Measurements from ENCODE around the gene STAG1.
A peak's percentile ranks its signal among the peaks of the same experiment; 100 is the strongest.

The STAG1 gene

GRCh38 chr3:136503056-136503455 is 249.1 kb downstream of the STAG1 start:
- DNase-seq (ENCODE audit: low read depth), result no peak

- no peak for DNase-seq (ENCODE audit: low read depth)
Measured at GRCh38 chr3:136498919-136499447, 253.2 kb downstream of the STAG1 start.

- DNase-seq (ENCODE audit: low read depth), result peak; percentile 33
Measured at GRCh38 chr3:136495213-136495612, 257.0 kb downstream of the STAG1 start.

GRCh38 chr3:136490646-136491405 is 261.4 kb downstream of the STAG1 start:
- DNase-seq (ENCODE audit: low read depth), result no peak

GRCh38 chr3:136485777-136486176 is 266.4 kb downstream of the STAG1 start:
- DNase-seq (ENCODE audit: low read depth), result no peak

GRCh38 chr3:136476280-136476679 is 275.9 kb downstream of the STAG1 start:
- no peak for DNase-seq (ENCODE audit: low read depth)

GRCh38 chr3:136474876-136475275 is 277.3 kb downstream of the STAG1 start:
- DNase-seq (ENCODE audit: low read depth), result peak; percentile 45

- DNase-seq (ENCODE audit: low read depth), result peak; percentile 89
Measured at GRCh38 chr3:136473716-136474326, 278.4 kb downstream of the STAG1 start.

- DNase-seq (ENCODE audit: low read depth), result peak; percentile 84
Measured at GRCh38 chr3:136465296-136465695, 286.9 kb downstream of the STAG1 start.

GRCh38 chr3:136464502-136464901 is 287.7 kb downstream of the STAG1 start:
- peak; percentile 84 for DNase-seq (ENCODE audit: low read depth)

- no peak for DNase-seq (ENCODE audit: low read depth)
Measured at GRCh38 chr3:136463170-136463569, 289.0 kb downstream of the STAG1 start.

GRCh38 chr3:136457793-136458192 is 294.4 kb downstream of the STAG1 start:
- DNase-seq (ENCODE audit: low read depth), result no peak

GRCh38 chr3:136456196-136456595 is 296.0 kb downstream of the STAG1 start:
- DNase-seq (ENCODE audit: low read depth), result no peak

GRCh38 chr3:136444581-136444980 is 307.6 kb downstream of the STAG1 start:
- peak; percentile 43 for DNase-seq (ENCODE audit: low read depth)

GRCh38 chr3:136437043-136437442 is 315.1 kb downstream of the STAG1 start:
- no peak for DNase-seq (ENCODE audit: low read depth)

- no peak for DNase-seq (ENCODE audit: low read depth)
Measured at GRCh38 chr3:136434429-136434828, 317.7 kb downstream of the STAG1 start.

- no peak for DNase-seq (ENCODE audit: low read depth)
Measured at GRCh38 chr3:136432685-136433084, 319.5 kb downstream of the STAG1 start.

GRCh38 chr3:136428167-136428566 is 324.0 kb downstream of the STAG1 start:
- DNase-seq (ENCODE audit: low read depth), result no peak

- DNase-seq (ENCODE audit: low read depth), result no peak
Measured at GRCh38 chr3:136427236-136427635, 324.9 kb downstream of the STAG1 start.

- peak; percentile 17 for DNase-seq (ENCODE audit: low read depth)
Measured at GRCh38 chr3:136414476-136414875, 337.7 kb downstream of the STAG1 start.

- DNase-seq (ENCODE audit: low read depth), result no peak
Measured at GRCh38 chr3:136412307-136412706, 339.9 kb downstream of the STAG1 start.

GRCh38 chr3:136409549-136409948 is 342.6 kb downstream of the STAG1 start:
- no peak for DNase-seq (ENCODE audit: low read depth)

- DNase-seq (ENCODE audit: low read depth), result no peak
Measured at GRCh38 chr3:136404056-136404455, 348.1 kb downstream of the STAG1 start.
